A549 (cell line): Measurements from ENCODE around the gene MGAT5. TPM values are rescaled to one million over a fixed set of nuclear protein-coding genes. Genes with fewer than 3 reads are reported as not detected.

Experiments used
- ATAC-seq, 2 experiments: fragments of 200-7000 bp in 1 of 2; fragments of >200 bp in 1 of 2; cut with Nextera tagmentation in 1 of 2; cut with Tn5 transposase in 1 of 2; 3 replicates each; pipeline versions ENCODE4 v1.8.0 to v1.9.1; 2018 to 2020; ENCODE audit warnings: mild to moderate bottlenecking in 1 of 2, moderate library complexity in 1 of 2
- CTCF ChIA-PET: fragments of 300-600 bp; sonication (Branson Sonifier 250); formaldehyde crosslinking; extraction: SDS; loops from one replicate; lab custom pipeline; 2021; ENCODE audit warnings: antibody characterized with exemption, inconsistent platforms; lab: Yijun Ruan, JAX
- POLR2A ChIA-PET: fragments of 350-600 bp; formaldehyde crosslinking; extraction: SDS; loops from one replicate; lab custom pipeline; 2021; ENCODE audit warnings: antibody characterized with exemption, inconsistent platforms; lab: Yijun Ruan, JAX
- DNase-seq, 2 experiments: peaks; one replicate each; pipeline versions ENCODE4 v3.0.0 to v3.0.0-alpha.2; 2011 to 2016; ENCODE audit warnings: low read depth in 1 of 2, low spot score in 1 of 2
- FAIRE-seq: peaks from 2 replicates; lab custom pipeline; 2011; peaks lifted over from hg19 to GRCh38; lab: Jason Lieb, UNC
- H3K27ac ChIP-seq, 2 experiments: fragments of >200 bp; sonication (Bioruptor Twin); formaldehyde crosslinking; 3 replicates each; pipeline ENCODE4 v1.5.1; 2016 to 2017
- H3K4me1 ChIP-seq: fragments of >200 bp; sonication (Bioruptor Twin); formaldehyde crosslinking; 3 replicates; pipeline ENCODE4 v1.6.1; 2016
- H3K4me2 ChIP-seq: fragments of >200 bp; sonication (Bioruptor Twin); formaldehyde crosslinking; 3 replicates; pipeline ENCODE4 v1.6.1; 2016
- H3K4me3 ChIP-seq: fragments of >200 bp; sonication (Bioruptor Twin); formaldehyde crosslinking; 3 replicates; pipeline ENCODE4 v1.5.1; 2016
- H3K9me3 ChIP-seq: fragments of >200 bp; sonication (Bioruptor Twin); formaldehyde crosslinking; 3 replicates; pipeline ENCODE4 v1.6.1; 2016
- CBX2 ChIP-seq: fragments of 200-600 bp; sonication (generic); IDR thresholded peaks from 2 replicates; pipeline ENCODE4 v1.6.1; 2016; ENCODE audit warnings: low read depth, mild to moderate bottlenecking, borderline replicate concordance
- CTCF ChIP-seq: fragments of >200 bp; sonication (Bioruptor Twin); formaldehyde crosslinking; IDR thresholded peaks from 3 replicates; pipeline ENCODE4 v1.5.1; 2016
- EP300 ChIP-seq, 2 experiments: fragments of >200 bp; sonication (Bioruptor Twin); formaldehyde crosslinking; IDR thresholded peaks; 2 replicates in 1 of 2; 3 replicates in 1 of 2; pipeline ENCODE4 v1.6.1; 2016 to 2017
- HMGXB4 ChIP-seq: fragments of 250-450 bp; sonication (Bioruptor Pico); IDR thresholded peaks from 2 replicates; pipeline ENCODE4 v1.5.0; 2021; ENCODE audit warnings: mild to moderate bottlenecking, moderate library complexity, borderline replicate concordance
- JUN ChIP-seq, 2 experiments: fragments of >200 bp; sonication (Bioruptor Twin); formaldehyde crosslinking; IDR thresholded peaks; 2 replicates in 1 of 2; 3 replicates in 1 of 2; pipeline ENCODE4 v1.6.1; 2016 to 2017
- NFE2L2 ChIP-seq: fragments of 150-350 bp; conservative IDR thresholded peaks from 2 replicates; pipeline ENCODE4 v1.6.1; 2014; ENCODE audit warnings: low read length
- POLR2AphosphoS2 ChIP-seq: conservative IDR thresholded peaks from 2 replicates; pipeline ENCODE4 v1.6.1; 2012; ENCODE audit warnings: low read length, improper control_type of control experiment, inconsistent platforms
- RAD21 ChIP-seq, 2 experiments: fragments of >200 bp in 1 of 2; sonication (Bioruptor Twin) in 1 of 2; formaldehyde crosslinking in 1 of 2; IDR thresholded peaks in 1 of 2; conservative IDR thresholded peaks in 1 of 2; 2 replicates in 1 of 2; 3 replicates in 1 of 2; pipeline ENCODE4 v1.6.1; 2012 to 2018; ENCODE audit warnings: inconsistent platforms in 1 of 2
- RCOR1 ChIP-seq: fragments of 150-350 bp; IDR thresholded peaks from 2 replicates; pipeline ENCODE4 v1.6.1; 2014; ENCODE audit warnings: antibody characterized with exemption, low read length, low read depth
- REST ChIP-seq: fragments of 200-600 bp; sonication (generic); IDR thresholded peaks from 2 replicates; pipeline ENCODE4 v1.6.1; 2016; ENCODE audit warnings: antibody characterized with exemption, mild to moderate bottlenecking, moderate library complexity
- RFX5 ChIP-seq: fragments of 450-650 bp; IDR thresholded peaks from 2 replicates; pipeline ENCODE4 v1.7.1; 2014; ENCODE audit warnings: antibody characterized with exemption, mild to moderate bottlenecking, moderate library complexity
- WGBS: methylation state at CpG from one replicate; pipeline ENCODE4 v1.1.6; 2017; ENCODE audit errors: missing lambda C conversion rate; 5-methylcytosine and 5-hydroxymethylcytosine counted together
- polyA plus RNA-seq, 4 experiments: library from polyadenylated mRNA; depleted of rRNA in 3 of 4; stranded (reverse); fragments of >200 nt; fragmentation: RNase III in 1 of 4; extraction: RNeasy Plus Mini Kit Qiagen cat#74134 plus additional on column Dnase treatment in 1 of 4; gene quantifications; 2 replicates in 3 of 4; 3 replicates in 1 of 4; pipeline ENCODE4 v1.2.3, GENCODE V29; 2011 to 2017

The MGAT5 gene
- polyA plus RNA-seq, 2 of the 4 experiments (the other 2 are of a cell fraction), result 13.2 to 17.1 TPM

- TF ChIP-seq CTCF (no peak), HMGXB4 (CRISPR knock-in tag) (no peak), NFE2L2 (no peak), EP300 (IDR thresholded peaks at IDR 0.05) (no peak)
These were observed 17.9 kb downstream of the MGAT5 start (continued) for GRCh38 chr2:134271758-134272157.

GRCh38 chr2:134272806-134273205 is 18.9 kb downstream of the MGAT5 start:
- ATAC-seq (no peak), FAIRE-seq (no peak), DNase-seq (no peak)
- Histone ChIP-seq H3K9me3 (no peaks in the 10 kb centered on the region), H3K4me1 (no peaks in the 10 kb centered on the region), H3K27ac (no peak overlapping the region), H3K4me2 (no peak overlapping the region), H3K4me3 (no peak overlapping the region)
- ChIA-PET CTCF (interaction anchor here (0.6 kb wide), 1 partner anchor 10 kb away, joined by 3 read pairs; no protein-coding TSS in a partner anchor), POLR2A (no interaction called here)
- 85% methylated on average over 9 of the region's 9 CpGs for WGBS
- TF ChIP-seq POLR2AphosphoS2 (no peak), RCOR1 (no peak), CBX2 (no peak), CTCF (no peak), JUN (IDR thresholded peaks at IDR 0.05) (no peak), REST (no peak), RFX5 (no peak), RAD21 (conservative IDR thresholded peaks at IDR 0.05 in 1 of 2, IDR thresholded peaks at IDR 0.05 in 1 of 2) (no peak)

- TF ChIP-seq NFE2L2 (no peak), HMGXB4 (CRISPR knock-in tag) (no peak)
- FAIRE-seq, result no peak
- POLR2A ChIA-PET, result no interaction called here
- Histone ChIP-seq H3K27ac (no peak overlapping the region), H3K4me3 (no peak overlapping the region), H3K4me2 (no peak overlapping the region), H3K4me1 (no peaks in the 10 kb centered on the region), H3K9me3 (no peaks in the 10 kb centered on the region)
- no peak for ATAC-seq
- CTCF ChIA-PET, result interaction anchor here (0.6 to 2.1 kb wide), 3 partner anchors 10 to 54 kb away, joined by 3 to 6 read pairs (median 3); no protein-coding TSS in a partner anchor
- WGBS, result 82% methylated on average over 4 of the region's 4 CpGs
- no peak for DNase-seq
These were observed 19.5 kb downstream of the MGAT5 start for GRCh38 chr2:134273256-134273983.
